ENCODE data around the gene MCM5.
"Not testable (repeated sequence)": the region's sequence is repeated elsewhere in the genome, so short reads cannot be mapped to it uniquely, and the experiment has no call there.

MCM5 gene

GRCh38 chr22:35434061-35434710 is 34.2 kb downstream of the MCM5 start:
- no peak for DNase-seq

- DNase-seq, result no peak
Observed at GRCh38 chr22:35435201-35435740, 35.3 kb downstream of the MCM5 start.

DNA sequence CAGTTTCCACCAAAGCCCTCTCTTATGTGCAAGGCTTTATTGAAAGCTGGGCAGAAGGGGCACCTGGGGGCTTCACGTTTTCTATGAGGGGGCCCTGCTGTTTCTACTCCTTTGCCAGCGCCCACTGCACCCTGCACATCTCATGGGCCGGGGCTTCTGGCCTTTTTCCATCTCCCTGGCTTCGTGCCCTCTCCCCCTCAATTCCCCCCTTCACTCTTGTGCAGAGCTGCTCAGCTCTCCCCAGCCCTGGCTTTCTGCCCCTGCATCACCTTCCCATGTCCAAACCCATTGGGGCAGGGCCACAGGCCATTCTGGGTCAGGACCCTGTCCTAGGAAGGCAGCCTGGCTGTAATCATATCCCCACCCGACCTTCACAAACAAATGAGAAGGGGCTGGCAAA is 36.5 kb downstream of the MCM5 start:
- no peak for DNase-seq

- DNase-seq, result peak; percentile 4
Observed at GRCh38 chr22:35437049-35437448, 37.1 kb downstream of the MCM5 start.

- DNase-seq, result not testable (repeated sequence)
Observed at GRCh38 chr22:35438673-35439364, 38.9 kb downstream of the MCM5 start.

GRCh38 chr22:35439365-35439717 is 39.4 kb downstream of the MCM5 start:
- DNase-seq, result no peak

DNA sequence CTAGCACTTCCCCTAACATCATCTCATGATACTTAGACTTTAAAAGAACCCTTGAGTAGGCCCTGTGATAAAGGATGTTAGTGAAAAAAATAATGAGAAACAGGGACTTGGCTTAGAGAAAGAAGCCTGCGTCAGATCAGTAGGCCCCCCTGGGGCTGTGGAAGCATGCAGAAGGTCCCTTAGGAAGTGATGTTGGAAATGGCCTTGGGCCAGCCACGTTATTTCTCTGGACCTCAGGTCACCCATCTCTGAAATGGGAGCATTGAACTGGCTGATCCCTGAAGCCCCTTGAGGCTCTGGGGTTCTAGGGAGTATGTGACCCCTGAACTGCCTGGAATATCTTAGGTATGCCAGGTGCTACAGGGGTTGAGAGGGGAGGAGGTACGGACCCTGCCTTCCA is 40.2 kb downstream of the MCM5 start:
- no peak for DNase-seq

GRCh38 chr22:35441489-35442100 is 41.7 kb downstream of the MCM5 start:
- DNase-seq, result no peak

DNA sequence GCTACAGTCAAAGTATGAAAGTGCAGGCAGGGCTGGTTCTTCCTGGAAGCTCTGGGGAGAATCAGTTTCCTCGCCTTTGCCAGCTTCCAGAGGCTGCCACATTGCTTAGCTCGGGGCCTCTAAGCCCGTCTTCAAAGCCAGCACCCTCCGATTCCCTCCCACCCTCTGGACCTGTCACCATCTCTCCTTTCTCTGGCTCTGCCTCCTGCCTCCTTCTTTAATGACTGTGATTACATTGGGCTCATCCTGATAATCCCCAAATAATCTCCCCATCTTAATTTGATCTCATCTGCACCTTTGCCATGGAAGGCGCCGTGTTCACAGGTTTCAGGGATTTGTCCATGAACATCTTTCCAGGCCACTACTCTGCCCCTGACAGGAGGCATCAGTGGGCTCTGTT is 42.5 kb downstream of the MCM5 start:
- no peak for DNase-seq

GRCh38 chr22:35443338-35443737 is 43.4 kb downstream of the MCM5 start:
- no peak for DNase-seq

DNA sequence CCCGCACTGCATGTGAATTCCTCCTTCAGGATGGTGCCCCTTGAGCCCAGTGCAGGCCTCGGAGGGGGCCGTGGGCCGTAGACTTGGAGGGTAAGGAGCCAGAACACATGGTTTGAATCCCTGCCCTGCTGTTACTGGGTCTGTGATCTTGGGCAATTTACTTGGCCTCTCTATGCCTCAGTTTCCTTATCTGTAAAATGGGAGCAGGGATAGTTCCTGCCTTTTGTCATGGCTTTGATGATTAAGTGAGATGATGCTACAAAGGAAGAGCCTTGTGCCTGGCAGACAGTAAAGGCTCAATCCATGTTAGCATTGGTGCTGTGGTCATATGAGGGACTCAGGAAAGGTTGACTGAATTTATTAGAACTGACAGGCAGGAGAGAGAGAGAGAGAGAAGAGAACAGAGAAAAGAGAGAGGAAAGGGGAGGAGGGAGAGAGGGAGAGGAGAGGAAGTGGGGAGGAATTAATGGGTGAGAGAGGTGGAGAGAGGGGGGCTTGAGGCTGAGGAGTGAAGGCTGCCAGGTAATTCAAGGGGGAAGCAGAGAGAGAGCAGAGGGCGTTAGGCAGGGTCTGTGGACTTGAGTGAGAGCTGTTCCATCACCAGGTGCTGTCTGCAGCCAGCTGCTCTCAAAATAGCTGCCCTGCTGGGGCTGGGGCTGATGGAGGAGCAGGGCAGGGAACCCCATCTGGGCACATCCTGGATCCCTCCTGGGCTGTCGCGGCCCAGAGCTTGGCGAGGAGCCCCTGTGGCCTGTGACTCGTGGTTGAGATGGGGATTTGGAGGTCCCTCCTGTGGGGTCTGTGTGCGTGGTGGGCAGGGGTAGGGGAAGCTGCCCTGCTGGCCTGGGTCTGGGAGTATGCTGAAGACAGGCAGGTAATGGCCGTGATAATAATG is 44.1 kb downstream of the MCM5 start:
- no peak for DNase-seq

GRCh38 chr22:35444685-35445399 is 44.9 kb downstream of the MCM5 start:
- no peak for DNase-seq

DNA sequence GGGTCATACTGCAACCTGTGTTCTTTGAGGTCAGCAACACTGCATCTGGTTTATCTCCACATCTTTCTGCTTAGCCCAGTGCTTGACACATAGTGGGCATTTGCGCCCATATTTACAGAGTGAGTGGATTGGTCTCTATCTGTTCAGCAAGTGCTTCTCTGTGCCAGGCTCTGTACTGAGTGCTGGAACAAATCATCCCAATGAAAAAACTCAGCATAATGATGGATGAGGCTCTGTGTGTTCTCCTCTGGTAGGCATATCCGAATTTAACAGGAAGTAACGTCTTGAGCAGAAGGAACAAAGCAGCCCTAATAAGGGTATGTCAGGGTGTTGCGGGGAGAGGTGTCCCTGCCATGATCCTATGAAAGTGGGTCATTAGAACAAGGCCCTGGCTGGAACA is 46.0 kb downstream of the MCM5 start:
- DNase-seq, result no peak

- DNase-seq, result no peak
Observed at GRCh38 chr22:35446365-35446764, 46.4 kb downstream of the MCM5 start.

DNA sequence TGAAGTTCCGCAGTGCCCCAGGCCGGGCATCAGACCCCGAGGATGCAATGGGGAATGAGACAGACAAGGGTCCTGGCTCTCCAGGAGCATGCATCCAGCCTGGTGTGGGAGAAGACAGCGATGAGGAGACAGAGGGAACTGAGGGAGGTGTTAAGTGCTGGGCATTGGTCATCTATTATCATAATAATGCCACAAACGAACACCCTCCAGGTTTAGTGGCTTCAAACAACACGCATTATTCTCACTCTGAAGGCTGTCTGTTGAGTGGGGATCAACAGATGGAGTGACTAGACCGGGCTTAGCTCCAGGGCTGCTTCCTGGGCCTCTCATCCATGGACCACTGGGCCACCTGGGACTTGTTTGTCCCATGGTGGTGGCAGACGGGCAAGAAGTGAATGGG is 48.6 kb downstream of the MCM5 start:
- no peak for DNase-seq

DNA sequence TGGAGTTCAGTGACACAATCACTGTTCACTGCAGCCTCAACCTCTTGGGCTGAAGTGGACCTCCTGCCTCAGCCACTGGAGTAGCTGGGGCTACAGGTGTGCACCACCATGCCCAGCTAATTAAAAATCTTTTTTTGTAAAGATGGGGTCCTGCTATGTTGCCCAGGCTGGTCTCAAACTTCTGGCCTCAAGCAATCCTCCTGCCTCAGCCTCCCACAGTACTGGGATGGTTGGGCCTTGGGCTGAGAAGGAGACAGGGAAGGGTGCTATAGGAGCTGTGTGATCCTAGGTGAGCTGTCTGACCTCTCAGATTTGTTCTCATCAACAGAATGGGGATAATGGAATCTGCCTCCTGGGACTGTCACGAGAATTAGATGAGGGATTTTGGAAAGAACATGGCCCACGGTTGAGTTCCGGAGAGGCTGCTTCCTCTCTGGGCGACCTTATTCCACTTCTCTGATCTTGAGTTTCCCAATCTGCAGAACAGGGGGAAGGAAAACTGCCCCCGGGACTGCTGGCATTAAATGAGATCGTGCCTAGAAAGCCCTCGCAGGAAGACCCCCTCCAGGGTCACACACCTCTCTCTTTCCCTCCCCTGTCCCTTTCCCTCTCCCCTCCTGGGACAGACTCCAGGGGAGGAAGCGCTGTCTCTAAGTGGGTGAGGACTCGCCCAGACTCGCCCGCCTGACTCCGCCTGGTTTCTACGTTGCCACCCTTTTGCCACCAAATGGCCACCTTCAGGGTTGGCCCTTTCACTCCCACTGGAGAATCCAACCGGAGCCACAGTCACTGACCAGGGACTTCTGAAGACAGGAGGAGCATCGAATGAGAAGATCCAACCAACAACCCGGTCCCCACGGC is 50.1 kb downstream of the MCM5 start:
- DNase-seq, result no peak

- no peak for DNase-seq
Observed at GRCh38 chr22:35450824-35451569, 51.1 kb downstream of the MCM5 start.

- DNase-seq, result no peak
Observed at GRCh38 chr22:35451592-35451991, 51.7 kb downstream of the MCM5 start.

GRCh38 chr22:35452351-35452781 is 52.4 kb downstream of the MCM5 start:
- DNase-seq, result no peak

All from DMS 273 treated with DMSO at 0.1 percent for 48 hours (cell line).